ENCODE data around the gene XRN2. TPM values are rescaled to one million over a fixed set of nuclear protein-coding genes. Genes with fewer than 3 reads are reported as not detected.
A peak's percentile ranks its signal among the peaks of the same experiment; 100 is the strongest.

Gene XRN2
- total RNA-seq, 1 donor from 2014 or later = 62.1 TPM

- DNase-seq = no peak
- Histone ChIP-seq H3K27ac (no peak overlapping the region), H3K4me3 (no peak overlapping the region), H3K9me3 (peaks cover 5% of the 10 kb centered on the region), H3K4me1 (no peaks in the 10 kb centered on the region), H3K27me3 (ENCODE audit: low read depth) (no peaks in the 10 kb centered on the region), H3K36me3 (no peaks in the 10 kb centered on the region)
- peak in 1 of 2 donors; percentile 13 for ATAC-seq
- intact Hi-C loops (cut with DNase I) = no loop called here
- TF ChIP-seq CTCF (IDR thresholded peaks at IDR 0.05) = no peak
These were observed 37.6 kb upstream of the XRN2 start for GRCh38 chr20:21265261-21266190.

- Histone ChIP-seq H3K4me3 (no peak overlapping the region), H3K27me3 (ENCODE audit: low read depth) (no peaks in the 10 kb centered on the region), H3K27ac (no peak overlapping the region), H3K36me3 (no peaks in the 10 kb centered on the region), H3K9me3 (peaks cover 5% of the 10 kb centered on the region), H3K4me1 (no peaks in the 10 kb centered on the region)
- DNase-seq (no peak), ATAC-seq (peak in 1 of 2 donors; percentile 21)
- no peak for TF ChIP-seq CTCF (IDR thresholded peaks at IDR 0.05)
- intact Hi-C loops (cut with DNase I) = no loop called here
These were observed 37.0 kb upstream of the XRN2 start for GRCh38 chr20:21266191-21266536.

GRCh38 chr20:21269772-21270171 lies 33.4 kb upstream of the XRN2 start:
- peaks cover 5% of the 10 kb centered on the region for H3K9me3 ChIP-seq
- DNase-seq (no peak), ATAC-seq (no peak)
- no peaks in the 10 kb centered on the region for H3K4me1 ChIP-seq
- H3K4me3 ChIP-seq = no peak overlapping the region
- H3K27ac ChIP-seq = no peak overlapping the region
- no peak for TF ChIP-seq CTCF (IDR thresholded peaks at IDR 0.05)
- intact Hi-C loops (cut with DNase I) = no loop called here
- no peaks in the 10 kb centered on the region for H3K27me3 ChIP-seq (ENCODE audit: low read depth)
- no peaks in the 10 kb centered on the region for H3K36me3 ChIP-seq

- Histone ChIP-seq H3K36me3 (no peaks in the 10 kb centered on the region), H3K27me3 (ENCODE audit: low read depth) (no peaks in the 10 kb centered on the region), H3K9me3 (peaks cover 5% of the 10 kb centered on the region), H3K4me3 (no peak overlapping the region), H3K4me1 (no peaks in the 10 kb centered on the region), H3K27ac (no peak overlapping the region)
- ATAC-seq (no peak), DNase-seq (no peak)
- intact Hi-C loops (cut with DNase I) = no loop called here
- TF ChIP-seq CTCF (IDR thresholded peaks at IDR 0.05) = no peak
These were observed 32.3 kb upstream of the XRN2 start for GRCh38 chr20:21270806-21271205.

GRCh38 chr20:21272279-21272678 lies 30.9 kb upstream of the XRN2 start:
- Histone ChIP-seq H3K9me3 (no peaks in the 10 kb centered on the region), H3K4me1 (no peaks in the 10 kb centered on the region), H3K36me3 (no peaks in the 10 kb centered on the region), H3K27me3 (ENCODE audit: low read depth) (no peaks in the 10 kb centered on the region), H3K27ac (no peak overlapping the region), H3K4me3 (no peak overlapping the region)
- intact Hi-C loops (cut with DNase I) = no loop called here
- no peak for ATAC-seq
- no peak for TF ChIP-seq CTCF (IDR thresholded peaks at IDR 0.05)
- DNase-seq = no peak
